Right lobe of liver (tissue), 4 donors: ENCODE measurements around the gene PPM1K.

ENCODE experiments used
- CTCF ChIP-seq, 4 donors: fragments of 200-600 bp in 3 of 4; fragments of 450-650 bp in 1 of 4; IDR thresholded peaks; one replicate each; pipeline versions ENCODE4 v1.5.1 to v1.8.0; 2016 to 2022; ENCODE audit warnings: antibody characterized with exemption in 4 of 4, mild to moderate bottlenecking in 2 of 4
- POLR2A ChIP-seq: fragments of 450-650 bp; IDR thresholded peaks from one replicate; pipeline ENCODE4 v1.6.1; 2017; ENCODE audit warnings: antibody characterized with exemption, mild to moderate bottlenecking
- donor health status: DM: no; HTN: no; CAD: no.
- donor health status: DM: no; HTN: no; CAD: no.
- donor health status: DM: no; HTN: yes; CAD: no.

GRCh38 chr4:88223516-88223915 lies 60.8 kb downstream of the PPM1K start:
- TF ChIP-seq CTCF (IDR thresholded peaks at IDR 0.05) (no peak), POLR2A (no peak)
